GM18907 (cell line): Measurements from ENCODE around the gene CTPS2.
"Not testable (repeated sequence)": the region's sequence is repeated elsewhere in the genome, so short reads cannot be mapped to it uniquely, and the experiment has no call there.

Experiments
- ATAC-seq: cut with Tn5 transposase; IDR thresholded peaks from one replicate; pipeline ENCODE4 v1.9.1; 2021; ENCODE audit warnings: mild to moderate bottlenecking, moderate library complexity; ENCODE audit not compliant: unreplicated experiment

Gene CTPS2

GRCh38 chrX:16658284-16658683 is 54.2 kb downstream of the CTPS2 start:
- no peak for ATAC-seq

- no peak for ATAC-seq
These were observed 58.4 kb downstream of the CTPS2 start for GRCh38 chrX:16654093-16654492.

GRCh38 chrX:16653424-16653823 is 59.0 kb downstream of the CTPS2 start:
- no peak for ATAC-seq

- no peak for ATAC-seq
These were observed 61.0 kb downstream of the CTPS2 start for GRCh38 chrX:16651391-16652024.

GRCh38 chrX:16649858-16650257 is 62.6 kb downstream of the CTPS2 start, which contains the start of gene S100G:
TSS of gene S100G (plus strand) at chrX:16650158. CDS start at chrX:16651007, 849 bp downstream.
- ATAC-seq, result no peak

- ATAC-seq, result no peak
These were observed 65.9 kb downstream of the CTPS2 start for GRCh38 chrX:16646366-16647138.

- ATAC-seq, result no peak
These were observed 69.3 kb downstream of the CTPS2 start for GRCh38 chrX:16643176-16643575.

- ATAC-seq, result no peak
These were observed 71.6 kb downstream of the CTPS2 start for GRCh38 chrX:16640823-16641222.

GRCh38 chrX:16639966-16640365 is 72.5 kb downstream of the CTPS2 start:
- ATAC-seq, result no peak

- no peak for ATAC-seq
These were observed 73.9 kb downstream of the CTPS2 start for GRCh38 chrX:16638533-16638932.

GRCh38 chrX:16635596-16635995 is 76.9 kb downstream of the CTPS2 start:
- no peak for ATAC-seq

- no peak for ATAC-seq
These were observed 77.4 kb downstream of the CTPS2 start for GRCh38 chrX:16635040-16635439.

GRCh38 chrX:16633754-16634153 is 78.7 kb downstream of the CTPS2 start:
- no peak for ATAC-seq

- no peak for ATAC-seq
These were observed 82.6 kb downstream of the CTPS2 start for GRCh38 chrX:16629909-16630308.

- no peak for ATAC-seq
These were observed 83.4 kb downstream of the CTPS2 start for GRCh38 chrX:16628946-16629595.

- ATAC-seq, result not testable (repeated sequence)
These were observed 84.0 kb downstream of the CTPS2 start for GRCh38 chrX:16628511-16628910.

- ATAC-seq, result no peak
These were observed 93.4 kb downstream of the CTPS2 start for GRCh38 chrX:16619024-16619423.

GRCh38 chrX:16618422-16618821 is 94.0 kb downstream of the CTPS2 start:
- ATAC-seq, result no peak

GRCh38 chrX:16617382-16617781 is 95.1 kb downstream of the CTPS2 start:
- ATAC-seq, result no peak

- no peak for ATAC-seq
These were observed 100.1 kb downstream of the CTPS2 start for GRCh38 chrX:16612257-16612897.

GRCh38 chrX:16610654-16611053 is 101.8 kb downstream of the CTPS2 start:
- not testable (repeated sequence) for ATAC-seq
